Measurements from ENCODE around the gene POLR3E. TPM values are rescaled to one million over a fixed set of nuclear protein-coding genes. Genes with fewer than 3 reads are reported as not detected.
A peak's percentile ranks its signal among the peaks of the same experiment; 100 is the strongest.
"Not testable (repeated sequence)": the region's sequence is repeated elsewhere in the genome, so short reads cannot be mapped to it uniquely, and the experiment has no call there.

The POLR3E gene
- total RNA-seq, 1 donor from 2014 or later: 45.4 TPM

DNA sequence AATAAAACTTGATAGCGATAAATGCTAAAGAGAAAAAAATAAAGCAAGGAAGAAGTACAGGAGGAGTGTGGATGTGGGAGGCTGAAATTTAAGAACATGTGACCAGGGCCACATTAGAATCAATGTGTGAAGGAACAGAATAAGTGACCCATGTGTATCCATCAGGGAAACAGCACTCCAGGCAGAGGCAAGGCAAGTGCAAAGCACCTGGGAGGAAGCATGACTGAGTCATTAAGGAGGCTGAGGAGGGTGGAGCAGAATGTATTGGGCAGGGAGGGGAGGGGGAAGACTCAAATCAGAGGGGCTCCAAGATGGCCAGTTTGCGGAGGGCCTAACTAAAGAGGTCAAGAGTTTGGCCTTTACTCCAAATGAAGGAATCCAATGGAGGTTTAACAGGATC is 69.2 kb downstream of the POLR3E start:
- DNase-seq: no peak

DNA sequence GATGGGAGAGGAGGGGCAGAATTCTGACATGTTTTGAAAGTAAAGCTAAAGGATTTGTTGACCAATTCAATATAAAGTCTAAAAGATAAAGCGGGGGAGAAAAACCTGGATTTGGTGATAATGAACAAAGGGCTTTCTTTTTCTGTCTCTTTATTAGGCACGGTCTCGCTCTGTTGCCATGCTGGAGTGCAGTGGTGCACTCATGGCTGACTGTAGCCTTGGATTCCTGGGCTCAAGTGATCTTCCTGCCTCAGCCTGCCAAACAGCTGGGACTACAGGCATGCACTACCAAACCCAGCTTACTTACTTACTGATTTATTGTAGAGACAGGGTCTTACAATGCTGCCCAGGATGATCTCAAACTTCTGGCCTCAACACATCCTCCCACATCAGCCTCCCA is 69.7 kb downstream of the POLR3E start:
- DNase-seq: no peak

DNA sequence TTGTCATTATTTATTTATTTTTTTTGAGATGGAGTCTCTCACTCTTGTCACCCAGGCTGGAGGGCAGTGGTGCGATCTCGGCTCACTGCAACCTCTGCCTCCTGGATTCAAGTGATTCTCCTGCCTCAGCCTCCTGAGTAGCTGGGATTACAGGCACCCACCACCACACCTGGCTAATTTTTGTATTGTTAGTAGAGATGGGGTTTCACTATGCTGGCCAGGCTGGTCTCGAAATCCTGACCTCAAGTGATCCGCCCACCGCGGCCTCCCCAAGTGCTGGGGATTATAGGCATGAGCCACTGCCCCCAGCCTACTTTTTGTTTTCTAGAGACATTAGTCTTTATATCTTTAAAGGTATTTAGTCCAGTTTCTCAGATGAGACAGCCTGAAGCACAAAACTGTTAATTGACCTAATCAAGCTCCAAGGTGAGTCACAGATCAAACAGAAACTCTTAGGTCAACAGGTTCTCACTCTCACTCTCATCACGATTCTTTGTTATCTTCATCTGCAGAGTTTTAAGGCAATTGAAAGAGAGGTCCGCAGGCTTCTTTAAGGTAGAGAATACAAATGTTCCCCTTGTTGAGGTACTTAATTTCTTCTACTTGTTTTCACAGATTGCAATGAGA is 71.1 kb downstream of the POLR3E start:
- DNase-seq: not testable (repeated sequence)

DNA sequence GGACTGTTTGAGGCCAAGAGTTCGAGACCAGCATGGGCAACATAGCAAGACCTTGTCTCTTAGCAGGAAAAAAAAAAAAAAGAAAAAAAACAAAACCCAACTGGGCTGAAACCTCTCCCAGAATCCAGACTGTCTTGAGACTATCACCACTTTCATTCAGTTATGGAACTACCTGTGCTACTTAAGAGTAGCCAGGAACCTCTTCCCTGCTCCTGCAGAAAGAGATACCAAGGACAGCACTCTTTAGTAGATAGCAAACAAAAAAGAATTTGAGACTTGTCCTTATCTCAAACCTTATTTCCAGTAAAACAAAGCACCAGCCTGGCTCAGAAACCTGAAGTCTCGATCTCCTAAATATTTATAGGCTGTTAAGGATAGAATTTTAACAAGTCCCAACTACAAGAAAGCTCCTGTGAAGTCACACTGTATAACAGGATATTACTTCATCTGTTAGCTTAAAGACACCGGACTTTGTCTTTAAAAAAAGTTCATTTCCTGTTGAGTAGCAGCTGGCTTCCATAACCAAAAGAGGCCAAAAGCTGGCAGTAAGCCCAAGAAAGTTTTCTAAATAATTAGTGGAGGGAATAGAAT is 72.1 kb downstream of the POLR3E start:
- no peak for DNase-seq

DNA sequence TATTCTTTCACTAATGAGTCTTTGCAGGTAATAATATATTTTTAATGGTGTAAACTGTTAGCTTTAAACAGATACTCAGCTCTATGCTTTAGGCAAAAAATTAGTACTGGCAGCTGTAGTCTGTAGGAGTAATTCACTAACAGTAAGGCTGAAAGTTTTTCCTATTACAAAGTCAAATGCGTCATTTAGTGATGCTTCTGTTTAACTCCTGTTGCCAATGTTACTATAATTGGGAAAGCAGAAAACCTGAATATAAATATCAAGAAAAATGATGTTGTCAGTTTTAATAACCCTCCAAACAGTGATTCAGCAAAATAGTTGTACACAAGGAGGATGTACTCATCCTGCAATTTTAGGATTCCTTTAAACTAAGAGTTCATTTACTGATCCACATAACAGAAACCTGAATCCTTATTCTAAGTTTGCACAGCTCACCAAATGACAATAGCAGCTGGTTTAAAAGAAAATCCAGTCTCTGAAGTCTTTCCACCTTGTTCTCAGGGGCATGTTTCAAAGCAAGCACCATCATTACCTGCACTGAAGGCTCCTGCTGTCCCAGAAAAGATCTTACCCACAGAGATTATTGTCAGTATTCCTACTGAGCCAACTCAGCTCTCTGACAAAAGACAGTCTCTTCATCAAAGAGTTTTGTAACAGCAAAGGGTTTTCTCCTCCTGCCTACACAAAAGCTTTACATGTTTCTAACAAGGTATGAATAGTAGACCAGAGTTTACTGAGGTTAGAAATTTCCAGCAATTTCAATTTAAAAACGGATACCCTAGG is 73.0 kb downstream of the POLR3E start:
- DNase-seq: no peak

DNA sequence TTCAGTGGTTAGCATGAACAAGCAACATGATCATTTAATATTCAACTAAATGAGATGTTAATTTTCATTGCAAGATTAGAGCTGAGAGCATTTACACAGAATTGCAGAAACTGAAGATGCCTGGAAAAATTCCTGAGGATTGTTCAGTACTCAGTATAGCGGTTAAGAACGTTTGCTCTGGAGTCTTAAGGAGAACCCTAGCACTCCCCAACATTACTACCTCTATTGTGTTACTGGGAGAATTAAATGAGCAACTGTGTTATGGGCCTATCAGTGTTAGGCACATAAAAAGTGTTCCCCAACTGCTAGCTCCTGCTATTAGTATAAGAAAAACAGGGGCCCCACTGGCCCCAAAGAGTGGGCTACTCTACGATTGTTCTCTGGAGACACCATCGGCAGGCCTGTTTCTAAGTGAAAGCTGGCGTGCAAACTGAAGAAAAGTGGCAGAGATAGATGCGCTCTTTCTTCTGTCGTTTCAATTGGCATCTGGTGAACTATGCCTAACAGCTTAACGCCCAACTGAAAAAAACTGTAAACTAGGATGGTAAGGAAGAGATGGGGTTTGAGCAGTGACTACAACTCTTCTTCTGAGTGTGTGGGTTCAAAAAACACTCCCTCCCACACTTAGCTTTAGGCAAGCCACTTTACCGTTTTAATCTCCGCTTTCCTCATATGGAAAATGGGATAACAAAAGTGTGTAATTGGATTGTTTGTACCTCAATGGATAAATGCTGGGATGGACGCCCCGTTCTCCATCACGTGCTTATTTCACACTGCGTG is 75.9 kb downstream of the POLR3E start:
- no peak for DNase-seq

DNA sequence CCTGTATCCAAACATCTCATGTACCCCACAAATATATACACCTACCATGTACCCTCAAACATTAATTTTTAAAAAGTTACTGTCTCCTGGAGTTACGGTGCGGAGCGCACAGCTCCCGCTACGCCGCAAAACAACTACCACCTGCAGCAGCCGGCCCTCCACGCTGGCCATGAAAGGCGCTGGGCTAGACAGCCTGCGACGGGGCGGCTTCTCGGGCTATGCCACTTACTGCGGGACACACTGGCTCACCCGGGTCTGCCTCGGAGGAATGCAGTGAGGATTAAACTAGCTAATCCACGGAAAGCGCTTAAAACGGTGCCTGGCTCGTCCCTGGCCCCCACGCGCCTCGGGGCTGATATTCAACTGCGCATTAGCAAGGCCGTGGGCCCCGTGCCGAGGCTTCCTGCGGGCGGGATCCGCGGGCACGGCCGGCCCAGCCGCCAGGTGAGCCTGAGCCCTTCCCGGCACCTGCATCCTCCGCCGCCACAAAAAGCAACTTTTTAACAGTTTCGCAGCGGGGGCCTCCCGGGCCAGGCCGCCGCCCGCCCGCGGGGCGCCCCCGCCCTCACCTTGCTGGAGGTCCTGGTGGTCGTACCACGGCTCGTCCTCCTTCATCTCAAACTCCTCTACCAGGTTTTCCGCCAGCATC is 76.6 kb downstream of the POLR3E start:
- DNase-seq: peak; percentile 10

DNA sequence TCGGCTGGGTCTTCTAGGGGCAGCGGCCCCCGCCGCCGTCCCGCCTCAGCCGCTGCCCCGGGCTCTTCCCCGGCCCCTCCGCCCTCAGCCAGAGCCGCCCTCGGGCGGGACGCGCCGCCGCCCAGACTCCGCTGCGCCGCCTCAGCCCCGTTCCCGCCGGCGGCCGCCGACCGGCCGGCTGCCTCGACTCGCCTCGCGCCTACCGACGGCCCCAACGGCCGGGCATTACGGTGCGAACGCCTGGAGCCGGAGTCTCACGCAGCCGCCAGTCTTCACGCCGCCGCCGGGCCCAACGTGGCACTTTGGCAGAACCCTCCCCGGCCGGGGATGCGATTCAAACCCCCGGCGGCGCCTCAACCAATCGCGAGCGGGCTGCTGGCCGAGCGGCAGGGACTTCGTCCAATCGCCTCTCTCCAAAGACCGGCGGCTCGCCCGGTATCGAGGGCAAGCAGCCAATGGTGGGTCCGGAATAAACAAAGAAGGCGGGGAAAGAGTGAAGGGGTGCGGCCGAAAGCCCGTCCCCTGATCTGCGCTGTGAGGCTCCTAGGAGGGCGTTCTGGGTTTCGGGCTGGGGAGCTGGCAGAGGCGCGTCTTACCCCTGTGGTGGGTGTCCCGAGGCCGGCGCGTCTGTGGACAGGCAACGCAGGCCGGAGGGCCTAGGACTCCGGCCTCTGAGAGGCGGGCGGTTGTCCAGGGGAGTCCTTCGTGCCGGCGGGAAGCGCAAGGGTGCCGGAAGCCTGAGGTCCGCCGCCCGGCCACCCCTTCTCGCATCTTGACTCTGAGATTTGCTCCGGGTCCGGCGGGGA is 77.3 kb downstream of the POLR3E start, which contains the start of gene CDR2:
Gene CDR2 (minus strand): TSS at position 309 of the 806 bp plus-strand sequence. CDS start 310 bp downstream, outside the sequence.
- DNase-seq: peak; percentile 96

DNA sequence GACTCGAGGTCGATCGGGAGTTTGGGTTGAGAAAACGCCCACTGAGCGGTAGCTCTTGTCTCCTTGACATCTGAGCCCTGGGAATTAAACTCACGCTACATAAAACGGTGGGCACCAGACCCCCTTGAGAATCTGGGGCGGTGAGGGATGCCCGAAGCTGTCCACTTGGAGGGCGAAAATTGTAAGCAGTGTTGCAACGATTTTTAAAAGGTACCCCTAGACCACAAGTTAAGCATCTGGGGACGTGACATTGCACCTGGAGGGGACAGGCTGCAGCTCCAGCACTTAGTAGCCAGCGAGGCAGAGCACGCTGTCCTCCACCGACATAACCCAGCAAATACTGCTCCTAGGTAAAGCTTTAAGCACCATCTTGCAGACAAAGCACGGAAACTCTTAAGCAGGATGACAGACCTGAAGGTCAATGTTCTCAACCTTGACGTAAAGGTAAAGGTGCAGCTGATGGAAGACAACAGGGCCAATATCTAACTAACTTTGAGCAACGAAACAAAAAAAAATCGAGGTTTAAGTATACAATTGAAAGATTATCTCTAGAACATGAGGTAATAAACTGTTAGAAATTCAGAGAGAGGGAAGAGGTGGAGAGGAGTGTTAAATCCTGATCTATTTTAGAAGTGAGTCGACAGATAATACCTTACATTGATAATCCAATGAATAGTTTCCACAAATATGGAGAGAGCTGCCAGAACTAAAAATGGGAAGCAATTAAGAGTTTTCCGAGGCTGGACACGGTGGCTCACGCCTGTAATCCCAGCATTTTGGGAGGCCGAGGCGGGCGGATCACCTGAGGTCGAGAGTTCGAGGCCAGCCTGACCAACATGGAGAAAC is 78.1 kb downstream of the POLR3E start:
- DNase-seq: no peak

DNA sequence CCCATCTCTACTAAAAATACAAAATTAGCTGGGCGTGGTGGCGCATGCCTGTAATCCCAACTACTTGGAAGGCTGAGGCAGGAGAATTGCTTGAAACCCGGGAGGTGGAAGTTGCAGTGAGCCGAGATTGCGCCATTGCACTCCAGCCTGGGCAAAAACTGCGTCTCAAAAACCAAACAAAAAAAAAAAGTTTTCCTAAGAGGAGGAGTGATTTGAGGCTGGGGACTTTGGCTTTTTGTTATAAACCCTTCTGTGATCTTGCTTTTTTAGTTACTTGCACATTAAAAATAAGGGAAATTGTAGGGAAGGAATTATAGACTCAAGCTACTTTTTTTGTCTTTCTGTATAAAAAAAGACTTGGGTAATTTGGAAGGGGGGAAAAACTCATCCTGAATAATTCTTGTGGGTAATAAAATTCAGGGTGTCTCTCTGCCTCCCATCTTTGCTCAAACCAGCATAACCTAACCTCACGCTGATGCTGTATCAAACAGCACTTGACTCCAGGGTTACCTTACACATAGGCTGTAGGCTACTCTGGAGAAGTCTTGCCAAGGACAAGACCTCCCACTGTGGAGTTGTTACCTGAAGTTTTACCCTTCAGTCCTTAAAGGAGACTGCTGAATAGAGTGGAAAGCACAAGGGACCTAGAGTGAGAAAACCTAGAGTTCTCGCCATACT is 78.9 kb downstream of the POLR3E start:
- no peak for DNase-seq

DNA sequence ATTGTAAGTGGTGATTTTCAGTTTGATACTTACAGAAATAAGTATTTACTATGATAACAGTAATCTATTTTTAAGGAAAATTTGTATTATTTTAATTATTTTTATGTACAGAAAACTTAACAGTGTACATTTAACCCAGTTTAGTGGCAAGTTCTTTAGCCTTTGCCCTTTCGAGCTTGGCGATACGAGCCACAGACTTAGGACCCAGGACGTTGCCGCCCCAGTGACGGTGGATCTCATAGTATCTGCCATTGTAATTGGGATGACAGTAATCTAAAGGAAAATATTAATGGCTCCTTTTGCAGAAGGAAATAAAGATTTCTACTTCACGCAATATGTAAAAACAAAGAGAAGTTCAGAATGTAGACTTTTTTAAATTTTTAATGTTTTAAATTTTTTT is 82.4 kb downstream of the POLR3E start:
- no peak for DNase-seq

DNA sequence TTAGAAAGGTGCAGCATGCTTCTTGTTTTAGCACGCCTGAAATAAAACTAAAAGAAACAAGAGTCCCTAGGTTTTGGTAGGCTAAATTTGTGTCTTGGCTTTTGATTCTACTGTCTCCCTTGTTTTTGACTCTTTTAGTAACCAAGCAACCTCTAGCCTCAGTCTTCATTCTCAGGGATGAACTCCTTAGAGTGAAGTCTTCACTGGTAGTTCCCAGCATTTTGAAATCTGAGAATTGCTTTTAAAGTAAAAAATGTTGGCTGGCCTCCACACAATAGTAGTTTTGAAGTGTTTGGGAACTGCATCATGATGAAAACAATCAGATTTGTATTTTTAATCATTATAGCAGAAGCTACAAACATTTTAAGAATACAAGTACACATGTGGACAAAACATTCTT is 83.3 kb downstream of the POLR3E start:
- no peak for DNase-seq

DNA sequence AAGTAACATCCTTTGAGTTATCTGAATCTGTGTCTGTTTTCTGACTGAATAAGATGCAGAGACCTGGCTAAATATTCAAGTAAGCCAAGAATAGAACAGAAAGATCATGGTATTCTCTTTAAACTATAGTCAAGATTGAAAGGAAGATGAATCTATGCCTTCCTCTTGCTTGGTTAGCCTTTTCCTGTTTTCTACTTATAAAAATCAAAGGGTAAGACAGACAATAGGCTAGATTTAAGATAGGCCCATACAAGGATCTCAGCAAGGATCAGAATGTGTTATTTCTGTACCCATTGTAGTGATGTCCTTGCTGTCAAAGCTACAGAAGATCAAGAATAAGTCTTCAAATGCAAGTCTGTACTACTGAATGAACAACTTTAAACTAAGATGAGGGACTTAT is 84.2 kb downstream of the POLR3E start:
- DNase-seq: no peak

DNA sequence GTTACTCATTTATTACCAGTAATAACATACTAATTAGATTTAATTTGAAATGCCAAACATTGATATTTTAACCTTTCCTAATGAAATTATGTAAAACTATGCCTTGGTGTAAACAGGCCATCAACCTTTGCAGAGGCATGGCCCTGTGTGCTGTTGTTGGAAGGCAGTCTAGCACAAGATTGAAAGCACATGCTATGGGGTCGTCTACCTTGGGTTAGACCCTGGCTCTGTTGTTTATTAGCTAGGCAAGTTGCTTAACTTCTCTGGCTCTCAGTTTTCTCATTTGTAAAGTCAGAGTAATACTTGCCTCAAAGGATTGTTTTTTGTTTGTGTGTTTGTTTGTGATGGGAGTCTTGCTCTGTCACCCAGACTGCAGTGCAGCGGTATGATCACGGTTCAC is 86.6 kb downstream of the POLR3E start:
- no peak for DNase-seq

Other genes starting within 250 kb of the POLR3E start
- gene VWA3A, start 204.9 kb upstream of the POLR3E start, total RNA-seq: 0.94 TPM
- not detected for gene SDR42E2, start 134.9 kb upstream of the POLR3E start, total RNA-seq
- gene EEF2K, start 91.1 kb upstream of the POLR3E start, total RNA-seq: 10.9 TPM
- gene CDR2, start 77.2 kb downstream of the POLR3E start, total RNA-seq: 8.9 TPM
- 99.7 TPM for gene NPIPB5, start 213.5 kb downstream of the POLR3E start, total RNA-seq

All from occipital lobe (tissue), 2 donors.